DND-41 (cell line): Measurements from ENCODE around the gene SYDE2.

Experiments used
- EZH2 ChIP-seq: IDR thresholded peaks from 3 replicates; pipeline ENCODE4 v1.6.1; 2012; ENCODE audit warnings: borderline replicate concordance, low read depth, mild to moderate bottlenecking, moderate library complexity, low read length, inconsistent platforms; ENCODE audit not compliant: severe bottlenecking
- TF ChIP-seq, protein P1 (sequence below): IDR thresholded peaks from 2 replicates; pipeline ENCODE4 v1.5.1; 2012; ENCODE audit warnings: borderline replicate concordance, low read length, moderate library complexity, mild to moderate bottlenecking; ENCODE audit not compliant: poor library complexity, severe bottlenecking; ENCODE audit errors: extremely low read depth

DNA sequence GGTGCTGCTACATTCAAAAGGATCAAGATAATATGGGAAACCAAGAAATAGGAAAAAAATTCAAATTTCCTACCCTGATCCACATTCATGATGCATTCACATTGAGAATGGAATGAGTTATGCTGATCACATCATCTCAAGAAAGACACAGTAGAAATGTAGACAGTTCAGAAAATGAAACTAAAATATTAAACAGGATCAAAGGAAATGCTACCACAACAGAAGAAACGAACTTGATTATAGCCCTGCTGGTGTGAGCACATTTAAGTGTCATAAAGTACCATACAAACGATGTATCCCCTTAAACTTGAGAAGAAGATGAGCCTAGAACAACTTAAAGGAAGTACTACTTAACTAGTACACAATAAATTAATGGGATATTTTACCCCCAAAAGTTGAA, 21.3 kb downstream of the SYDE2 start:
- TF ChIP-seq, protein P1, sequence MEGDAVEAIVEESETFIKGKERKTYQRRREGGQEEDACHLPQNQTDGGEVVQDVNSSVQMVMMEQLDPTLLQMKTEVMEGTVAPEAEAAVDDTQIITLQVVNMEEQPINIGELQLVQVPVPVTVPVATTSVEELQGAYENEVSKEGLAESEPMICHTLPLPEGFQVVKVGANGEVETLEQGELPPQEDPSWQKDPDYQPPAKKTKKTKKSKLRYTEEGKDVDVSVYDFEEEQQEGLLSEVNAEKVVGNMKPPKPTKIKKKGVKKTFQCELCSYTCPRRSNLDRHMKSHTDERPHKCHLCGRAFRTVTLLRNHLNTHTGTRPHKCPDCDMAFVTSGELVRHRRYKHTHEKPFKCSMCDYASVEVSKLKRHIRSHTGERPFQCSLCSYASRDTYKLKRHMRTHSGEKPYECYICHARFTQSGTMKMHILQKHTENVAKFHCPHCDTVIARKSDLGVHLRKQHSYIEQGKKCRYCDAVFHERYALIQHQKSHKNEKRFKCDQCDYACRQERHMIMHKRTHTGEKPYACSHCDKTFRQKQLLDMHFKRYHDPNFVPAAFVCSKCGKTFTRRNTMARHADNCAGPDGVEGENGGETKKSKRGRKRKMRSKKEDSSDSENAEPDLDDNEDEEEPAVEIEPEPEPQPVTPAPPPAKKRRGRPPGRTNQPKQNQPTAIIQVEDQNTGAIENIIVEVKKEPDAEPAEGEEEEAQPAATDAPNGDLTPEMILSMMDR: no peak
- no peak for TF ChIP-seq EZH2
